Mucosa of rectum (tissue), 2 donors: ENCODE results near the gene FBXO42.

ENCODE experiments used
- H3K27ac ChIP-seq, 2 donors: one replicate each; pipeline ENCODE4 v1.7.0; 2013; ENCODE audit warnings: inconsistent platforms in 2 of 2, low read depth in 2 of 2, low read length in 2 of 2
- H3K27me3 ChIP-seq, 2 donors: one replicate each; pipeline ENCODE4 v1.7.0; 2013; ENCODE audit warnings: low read length in 2 of 2; ENCODE audit not compliant: control insufficient read depth in 2 of 2, insufficient read depth in 2 of 2
- H3K36me3 ChIP-seq, 2 donors: one replicate each; pipeline ENCODE4 v1.7.0; 2013; ENCODE audit warnings: low read length in 2 of 2; ENCODE audit not compliant: control insufficient read depth in 2 of 2, insufficient read depth in 2 of 2
- H3K4me1 ChIP-seq, 2 donors: one replicate each; pipeline ENCODE4 v1.7.0; 2013; ENCODE audit warnings: low read length in 2 of 2, mild to moderate bottlenecking in 1 of 2; ENCODE audit not compliant: control insufficient read depth in 2 of 2, insufficient read depth in 2 of 2
- H3K4me3 ChIP-seq, 2 donors: one replicate each; pipeline ENCODE4 v1.7.0; 2013; ENCODE audit warnings: low read length in 2 of 2
- H3K9ac ChIP-seq, 2 donors: one replicate each; pipeline ENCODE4 v1.7.0; 2013; ENCODE audit warnings: low read length in 2 of 2, low read depth in 1 of 2, mild to moderate bottlenecking in 1 of 2
- H3K9me3 ChIP-seq, 2 donors: one replicate each; pipeline ENCODE4 v1.7.0; 2013; ENCODE audit warnings: low read length in 2 of 2; ENCODE audit not compliant: control insufficient read depth in 2 of 2
- donor health status: healthy.
- donor health status: Normal muscosa, but diverticular disease.

Gene FBXO42

DNA sequence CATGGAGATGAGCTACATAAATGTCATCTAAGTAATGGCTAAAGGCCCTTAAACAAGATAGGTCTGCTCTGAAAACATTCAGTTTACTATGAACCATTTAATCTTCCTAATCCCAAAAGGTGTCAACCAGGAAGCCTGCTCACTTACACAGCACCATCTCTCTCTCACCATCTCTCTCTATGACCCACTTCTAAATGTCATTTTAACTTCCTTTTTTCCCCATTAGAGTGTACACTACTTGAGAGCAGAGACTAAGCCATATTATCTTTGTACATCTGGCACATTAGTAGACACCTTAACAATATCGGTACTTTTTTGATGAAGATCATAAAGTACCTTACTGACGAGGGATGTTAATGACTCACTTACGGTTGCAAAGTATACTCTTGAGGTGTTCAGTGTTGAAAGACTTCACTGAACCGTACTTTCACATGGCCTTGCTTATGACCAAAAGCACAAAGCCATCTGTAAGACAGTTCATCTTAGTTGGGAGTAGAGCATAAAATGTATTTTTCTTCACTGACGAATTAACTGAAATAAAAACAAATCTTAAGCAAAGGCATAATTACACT is 25.4 kb downstream of the FBXO42 start:
- no peaks in the 10 kb centered on the region for H3K4me1 ChIP-seq
- H3K27ac ChIP-seq: no peak overlapping the region
- H3K9ac ChIP-seq: no peak overlapping the region
- H3K9me3 ChIP-seq: no peaks in the 10 kb centered on the region
- H3K27me3 ChIP-seq: no peaks in the 10 kb centered on the region
- H3K4me3 ChIP-seq: no peak overlapping the region
- H3K36me3 ChIP-seq: no peaks in the 10 kb centered on the region

DNA sequence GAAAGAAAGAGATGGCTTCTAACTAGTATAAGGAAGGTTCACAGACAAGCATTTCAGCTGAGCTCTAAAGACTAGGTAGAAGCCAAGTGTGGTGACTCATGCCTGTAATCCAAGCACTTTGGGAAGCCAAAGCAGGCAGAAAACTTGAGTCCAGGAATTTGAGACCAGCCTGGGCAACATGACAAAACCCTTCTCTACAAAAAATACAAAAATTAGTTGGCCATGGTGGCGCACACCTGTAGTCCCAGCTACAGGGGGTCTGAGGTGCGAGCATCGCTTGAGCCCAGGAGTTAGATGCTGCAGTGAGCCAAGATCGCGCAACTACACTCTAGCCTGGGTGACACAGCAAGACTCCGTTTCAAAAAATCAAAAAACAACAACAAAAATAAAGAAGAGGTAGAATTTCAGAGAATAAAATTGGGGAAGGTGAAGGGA is 27.8 kb downstream of the FBXO42 start:
- no peaks in the 10 kb centered on the region for H3K27me3 ChIP-seq
- no peak overlapping the region for H3K9ac ChIP-seq
- H3K36me3 ChIP-seq: no peaks in the 10 kb centered on the region
- H3K9me3 ChIP-seq: no peaks in the 10 kb centered on the region
- no peaks in the 10 kb centered on the region for H3K4me1 ChIP-seq
- H3K4me3 ChIP-seq: no peak overlapping the region
- no peak overlapping the region for H3K27ac ChIP-seq

DNA sequence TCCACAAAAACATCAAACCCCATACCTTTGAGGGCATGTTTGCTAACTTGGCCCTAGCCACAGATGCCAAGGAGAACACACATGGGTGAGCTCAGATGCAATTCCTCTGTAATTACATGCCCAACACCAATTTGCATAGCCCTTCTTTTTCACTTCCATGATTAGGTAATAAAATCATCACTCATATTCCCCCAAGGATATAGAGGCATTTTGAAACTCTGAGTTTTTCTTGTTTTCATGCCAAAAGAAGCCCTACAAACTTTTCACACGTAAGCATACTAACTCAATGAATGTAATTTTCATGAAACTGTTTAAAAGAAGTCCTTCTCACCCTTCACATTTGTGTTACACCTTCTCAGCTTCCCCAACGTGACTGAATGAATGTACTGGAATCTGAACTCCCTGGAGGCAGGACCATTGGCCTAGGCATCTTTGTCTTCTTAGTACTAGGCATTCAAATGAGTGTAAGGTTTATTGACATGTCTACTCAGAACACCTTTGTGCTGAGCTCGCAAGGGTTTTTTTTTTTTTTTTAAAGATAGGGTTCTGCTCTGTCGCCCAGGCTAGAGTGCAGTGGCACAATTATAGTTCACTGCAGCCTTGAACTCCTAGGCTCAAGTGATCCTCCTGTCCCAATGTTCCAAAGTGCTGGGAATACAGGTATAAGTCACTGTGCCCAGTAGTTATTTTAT is 31.0 kb downstream of the FBXO42 start:
- no peak overlapping the region for H3K9ac ChIP-seq
- no peaks in the 10 kb centered on the region for H3K9me3 ChIP-seq
- H3K4me3 ChIP-seq: no peak overlapping the region
- H3K27me3 ChIP-seq: no peaks in the 10 kb centered on the region
- H3K4me1 ChIP-seq: no peaks in the 10 kb centered on the region
- H3K27ac ChIP-seq: no peak overlapping the region
- no peaks in the 10 kb centered on the region for H3K36me3 ChIP-seq

DNA sequence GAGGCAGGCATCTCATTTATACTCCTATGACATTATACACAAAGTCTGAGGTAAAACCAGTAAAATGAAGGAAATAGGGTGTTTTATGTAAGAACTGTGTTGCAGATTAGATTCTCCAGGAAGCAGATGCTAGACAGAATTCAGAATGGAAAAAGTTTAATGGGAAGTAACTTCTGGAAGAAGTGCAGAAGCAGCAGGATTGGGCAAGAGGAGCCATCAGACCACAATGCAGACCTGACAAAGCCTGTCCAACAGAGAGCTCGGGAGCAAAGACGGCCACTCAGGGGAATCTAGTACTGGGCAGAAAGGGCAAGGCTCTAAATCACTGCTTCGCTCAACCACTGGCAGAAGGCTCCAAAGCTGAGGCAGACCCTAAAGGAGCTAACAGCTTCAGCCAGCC is 33.7 kb downstream of the FBXO42 start:
- H3K36me3 ChIP-seq: peaks cover 9 to 12% of the 10 kb centered on the region in 2 donors
- H3K9ac ChIP-seq: no peak overlapping the region
- no peak overlapping the region for H3K4me3 ChIP-seq
- no peak overlapping the region for H3K27ac ChIP-seq
- H3K4me1 ChIP-seq: no peaks in the 10 kb centered on the region
- no peaks in the 10 kb centered on the region for H3K27me3 ChIP-seq
- H3K9me3 ChIP-seq: no peaks in the 10 kb centered on the region

DNA sequence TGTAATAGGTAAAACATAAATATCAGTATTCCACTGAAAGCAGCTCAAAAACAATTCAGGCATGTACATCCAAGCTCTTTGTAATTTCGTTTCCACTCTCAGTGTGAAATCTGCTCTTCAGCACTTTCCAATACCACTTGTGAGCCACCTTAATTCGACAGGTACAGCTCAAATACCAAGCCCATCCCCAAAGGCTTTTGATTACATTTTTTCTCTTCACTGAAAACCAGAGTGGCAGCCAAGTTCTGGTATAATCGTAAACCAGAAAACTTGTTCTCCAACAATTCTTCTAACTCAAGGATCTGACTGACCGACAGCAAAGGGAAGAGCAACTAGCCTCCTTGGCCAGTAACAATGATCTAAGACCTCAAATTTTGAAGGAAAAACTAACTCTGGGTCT is 36.8 kb downstream of the FBXO42 start:
- Histone ChIP-seq H3K27ac (no peak overlapping the region), H3K4me1 (no peaks in the 10 kb centered on the region), H3K9ac (no peak overlapping the region), H3K27me3 (no peaks in the 10 kb centered on the region), H3K9me3 (no peaks in the 10 kb centered on the region), H3K4me3 (no peak overlapping the region), H3K36me3 (peaks cover 13 to 28% of the 10 kb centered on the region in 2 donors)

DNA sequence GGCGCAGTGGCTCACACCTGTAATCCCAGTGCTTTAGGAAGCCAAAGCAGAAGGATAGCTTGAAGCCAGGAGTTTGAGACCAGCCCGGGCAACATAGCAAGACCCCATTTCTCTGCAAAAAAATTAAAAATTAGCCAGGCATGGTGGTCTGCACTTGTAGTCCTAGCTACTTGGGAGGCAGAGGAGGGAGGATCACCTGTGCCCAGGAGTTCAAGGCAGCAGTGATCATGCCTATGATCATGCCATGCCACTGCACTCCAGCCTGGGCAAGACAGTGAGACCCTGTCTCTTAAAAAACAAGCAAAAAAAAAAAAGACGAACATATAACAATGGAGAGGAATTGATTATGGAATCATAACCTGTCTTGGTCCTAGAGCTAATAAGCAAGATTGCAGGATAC is 45.1 kb downstream of the FBXO42 start:
- Histone ChIP-seq H3K9me3 (no peaks in the 10 kb centered on the region), H3K4me1 (no peaks in the 10 kb centered on the region), H3K4me3 (no peak overlapping the region), H3K27me3 (no peaks in the 10 kb centered on the region), H3K27ac (no peak overlapping the region), H3K9ac (no peak overlapping the region), H3K36me3 (peaks cover 26 to 30% of the 10 kb centered on the region in 2 donors)

DNA sequence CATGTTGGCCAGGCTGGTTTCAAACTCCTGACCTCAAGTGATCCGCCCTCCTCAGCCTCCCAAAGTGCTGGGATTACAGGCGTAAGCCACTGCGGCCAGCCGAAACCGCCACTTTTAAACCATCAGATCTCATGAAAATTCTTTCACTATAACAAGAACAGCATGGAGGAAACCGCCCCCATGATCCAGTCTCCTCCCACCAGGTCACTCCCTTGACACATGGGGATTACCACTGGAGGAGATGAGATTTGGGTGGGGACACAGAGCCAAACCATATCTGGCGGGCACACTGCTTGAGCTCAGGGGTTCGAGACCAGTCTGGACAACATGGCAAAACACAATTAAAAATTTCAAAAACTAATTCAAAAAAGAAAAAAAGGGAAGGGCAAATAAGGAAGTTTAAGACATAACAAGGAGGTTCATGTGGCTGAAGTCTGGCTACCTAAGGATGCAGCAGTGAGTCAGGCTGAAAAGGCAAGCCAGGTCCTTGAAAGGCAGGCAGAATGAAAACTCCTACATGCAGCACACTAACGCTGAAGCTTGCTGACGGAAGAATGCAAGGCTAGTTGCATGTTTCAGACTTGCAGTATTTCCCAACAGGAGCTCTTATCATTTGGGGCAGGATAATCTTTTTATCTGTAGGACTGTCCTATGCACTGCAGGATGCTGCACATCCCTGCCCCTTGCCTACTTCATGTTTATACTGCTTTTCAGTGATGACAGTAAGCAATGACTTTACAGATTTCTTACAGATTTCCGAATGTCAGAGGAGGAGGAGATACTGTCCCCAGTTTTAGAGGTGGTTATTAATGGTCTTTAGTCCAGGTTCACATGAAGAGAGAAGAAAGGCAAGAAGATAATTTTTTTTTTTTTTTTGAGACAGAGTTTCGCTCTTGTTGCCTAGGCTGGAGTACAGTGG is 49.3 kb downstream of the FBXO42 start:
- Histone ChIP-seq H3K36me3 (peaks cover 21 to 28% of the 10 kb centered on the region in 2 donors), H3K27me3 (no peaks in the 10 kb centered on the region), H3K27ac (no peak overlapping the region), H3K9me3 (no peaks in the 10 kb centered on the region), H3K4me3 (no peak overlapping the region), H3K4me1 (no peaks in the 10 kb centered on the region), H3K9ac (no peak overlapping the region)

DNA sequence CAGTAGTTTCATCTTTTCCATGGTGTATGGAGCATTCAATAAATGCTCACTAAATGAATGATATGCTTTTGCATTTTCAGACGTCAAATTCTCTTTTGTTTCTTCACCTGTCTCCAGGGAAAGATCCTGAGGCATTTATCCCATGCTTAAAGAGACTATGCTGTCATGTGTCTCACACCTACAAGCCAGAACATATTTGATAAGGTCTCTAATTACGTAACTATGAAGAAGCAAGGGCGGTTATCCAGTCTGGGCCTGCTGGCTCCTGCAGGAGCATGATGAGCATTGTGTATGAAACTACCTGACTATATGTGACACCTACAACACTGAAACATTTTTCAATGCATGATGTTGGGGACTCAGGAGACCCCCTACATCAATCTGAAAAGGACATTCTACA is 51.8 kb downstream of the FBXO42 start:
- H3K4me3 ChIP-seq: no peak overlapping the region
- H3K27ac ChIP-seq: no peak overlapping the region
- no peak overlapping the region for H3K9ac ChIP-seq
- H3K27me3 ChIP-seq: no peaks in the 10 kb centered on the region
- H3K4me1 ChIP-seq: no peaks in the 10 kb centered on the region
- no peaks in the 10 kb centered on the region for H3K9me3 ChIP-seq
- H3K36me3 ChIP-seq: peaks cover 16 to 25% of the 10 kb centered on the region in 2 donors

DNA sequence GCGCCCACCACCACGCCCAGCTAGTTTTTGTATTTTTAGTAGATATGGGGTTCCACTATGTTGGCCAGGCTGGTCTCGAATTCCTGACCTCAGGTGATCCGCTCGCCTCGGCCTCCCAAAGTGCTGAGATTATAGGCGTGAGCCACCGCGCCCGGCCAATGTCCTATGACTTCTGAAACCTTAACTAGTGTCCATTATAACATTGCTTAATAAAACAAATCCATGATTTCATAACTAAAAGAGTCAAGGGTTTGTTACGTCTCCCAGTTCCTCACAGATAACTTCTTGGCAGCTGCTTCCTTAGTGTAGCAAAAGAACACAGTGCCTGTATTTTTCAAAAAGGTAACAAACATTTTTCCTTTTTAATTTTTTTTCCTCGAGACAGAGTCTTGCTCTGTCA is 53.6 kb downstream of the FBXO42 start:
- Histone ChIP-seq H3K27me3 (no peaks in the 10 kb centered on the region), H3K36me3 (peaks cover 21 to 24% of the 10 kb centered on the region in 2 donors), H3K4me1 (no peaks in the 10 kb centered on the region), H3K9me3 (no peaks in the 10 kb centered on the region), H3K27ac (no peak overlapping the region), H3K4me3 (no peak overlapping the region), H3K9ac (no peak overlapping the region)

DNA sequence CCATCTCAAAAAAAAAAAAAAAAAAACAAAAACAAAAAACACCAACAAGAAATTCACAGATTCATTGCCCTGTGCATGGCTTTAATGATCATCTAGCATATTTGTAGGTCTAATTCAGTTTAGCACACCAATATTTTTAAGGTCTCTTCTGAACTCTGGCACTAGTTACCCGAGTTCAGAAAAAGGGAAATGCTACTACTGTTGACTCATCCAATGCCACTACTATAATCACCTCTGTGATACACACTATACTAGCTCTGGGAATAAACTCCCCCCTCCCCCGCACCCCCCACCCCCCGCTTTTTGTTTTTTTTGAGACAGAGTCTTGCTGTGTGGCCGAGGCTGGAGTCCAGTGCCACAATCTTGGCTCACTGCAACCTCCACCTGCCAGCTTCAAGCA is 55.6 kb downstream of the FBXO42 start:
- H3K27ac ChIP-seq: no peak overlapping the region
- H3K36me3 ChIP-seq: peaks cover 14 to 20% of the 10 kb centered on the region in 2 donors
- H3K4me3 ChIP-seq: no peak overlapping the region
- H3K9ac ChIP-seq: no peak overlapping the region
- no peaks in the 10 kb centered on the region for H3K4me1 ChIP-seq
- H3K9me3 ChIP-seq: no peaks in the 10 kb centered on the region
- H3K27me3 ChIP-seq: no peaks in the 10 kb centered on the region
